ENCODE results near the gene PRRT3. TPM values are rescaled to one million over a fixed set of nuclear protein-coding genes. Genes with fewer than 3 reads are reported as not detected.

PRRT3 gene
- total and polyA plus RNA-seq, 9 of the 15 experiments (the other 6 are each of a cell fraction or from before 2014, with no cell fraction given): 0.06 to 1.9 (median 1.2) TPM

GRCh38 chr3:9912294-9912935 lies 39.8 kb downstream of the PRRT3 start (continued):
- TF ChIP-seq MXI1 (IDR thresholded peaks at IDR 0.05; ENCODE audit: low read depth, low read length) (no peak), SMARCC2 (IDR thresholded peaks at IDR 0.05; ENCODE audit: low read depth) (peak; percentile 61), NBN (IDR thresholded peaks at IDR 0.05; ENCODE audit: low read depth) (no peak), PKNOX1 (IDR thresholded peaks at IDR 0.05) (0 out of 2 replicates have a peak, but pooled peaks have one; percentile 1), RBM14 (IDR thresholded peaks at IDR 0.05; ENCODE audit: borderline replicate concordance, insufficient read depth, low read depth, low read length) (no peak), NFE2 (IDR thresholded peaks at IDR 0.05; ENCODE audit: low read depth) (peak; percentile 97), ZNF639 (CRISPR knock-in tag; conservative IDR thresholded peaks at IDR 0.05 in 1 of 2, IDR thresholded peaks at IDR 0.05 in 1 of 2) (0 out of 4 replicates have a peak, but pooled peaks of 1 of the 2 experiments have one; percentile 48), ZNF668 (CRISPR knock-in tag; IDR thresholded peaks at IDR 0.05) (no peak)

Data from K562 (cell line).